HUES6 (cell line): ENCODE data around the gene GATD1.
A peak's percentile ranks its signal among the peaks of the same experiment; 100 is the strongest.

Experiments
- H3K27ac ChIP-seq: 2 replicates; pipeline ENCODE4 v1.7.0; 2013; ENCODE audit warnings: low read depth, mild to moderate bottlenecking, low read length, inconsistent platforms
- H3K27me3 ChIP-seq: 2 replicates; pipeline ENCODE4 v1.6.1; 2013; ENCODE audit warnings: low read length; ENCODE audit not compliant: control insufficient read depth, insufficient read depth
- H3K36me3 ChIP-seq: 2 replicates; pipeline ENCODE4 v1.6.1; 2013; ENCODE audit warnings: low read length; ENCODE audit not compliant: control insufficient read depth, insufficient read depth
- H3K4me1 ChIP-seq: 2 replicates; pipeline ENCODE4 v1.6.1; 2013; ENCODE audit warnings: low read length; ENCODE audit not compliant: control insufficient read depth, insufficient read depth
- H3K4me3 ChIP-seq: 2 replicates; pipeline ENCODE4 v1.5.1; 2013; ENCODE audit warnings: low read depth, low read length
- H3K9ac ChIP-seq: one replicate; pipeline ENCODE4 v1.6.1; 2013; ENCODE audit warnings: mild to moderate bottlenecking, low read length
- H3K9me3 ChIP-seq: 2 replicates; pipeline ENCODE4 v1.6.1; 2013; ENCODE audit warnings: low read depth, low read length; ENCODE audit not compliant: control insufficient read depth, insufficient read depth

Gene GATD1

GRCh38 chr11:765025-765801 is 12.1 kb downstream of the GATD1 start:
- Histone ChIP-seq H3K27me3 (no peaks in the 10 kb centered on the region), H3K9me3 (no peaks in the 10 kb centered on the region), H3K36me3 (peaks cover 73% of the 10 kb centered on the region), H3K27ac (no peak overlapping the region), H3K9ac (no peak overlapping the region), H3K4me1 (peaks cover 14% of the 10 kb centered on the region), H3K4me3 (no peak overlapping the region)

- Histone ChIP-seq H3K27me3 (no peaks in the 10 kb centered on the region), H3K9ac (no peak overlapping the region), H3K4me3 (no peak overlapping the region), H3K36me3 (peaks cover 75% of the 10 kb centered on the region), H3K27ac (no peak overlapping the region), H3K9me3 (no peaks in the 10 kb centered on the region), H3K4me1 (peaks cover 14% of the 10 kb centered on the region)
These were observed 12.8 kb downstream of the GATD1 start for GRCh38 chr11:764322-765024.

- no peaks in the 10 kb centered on the region for H3K27me3 ChIP-seq
- H3K9ac ChIP-seq: peak overlapping the region; percentile 15
- H3K36me3 ChIP-seq: peaks cover 82% of the 10 kb centered on the region
- no peaks in the 10 kb centered on the region for H3K9me3 ChIP-seq
- peaks cover 14% of the 10 kb centered on the region for H3K4me1 ChIP-seq
- no peak overlapping the region for H3K27ac ChIP-seq
- H3K4me3 ChIP-seq: no peak overlapping the region
These were observed 13.6 kb downstream of the GATD1 start for GRCh38 chr11:763549-764321.

- Histone ChIP-seq H3K27me3 (no peaks in the 10 kb centered on the region), H3K4me1 (peaks cover 14% of the 10 kb centered on the region), H3K9ac (peak overlapping the region; percentile 15), H3K9me3 (no peaks in the 10 kb centered on the region), H3K4me3 (no peak overlapping the region), H3K36me3 (peaks cover 83% of the 10 kb centered on the region), H3K27ac (no peak overlapping the region)
These were observed 14.2 kb downstream of the GATD1 start for GRCh38 chr11:763073-763463.

GRCh38 chr11:762421-763072 is 14.7 kb downstream of the GATD1 start:
- Histone ChIP-seq H3K9me3 (no peaks in the 10 kb centered on the region), H3K9ac (peak overlapping the region; percentile 49), H3K27me3 (no peaks in the 10 kb centered on the region), H3K4me1 (peaks cover 14% of the 10 kb centered on the region), H3K27ac (peak overlapping the region; percentile 39; the same call in 1 of the 2 replicates), H3K4me3 (no peak overlapping the region), H3K36me3 (peaks cover 85% of the 10 kb centered on the region)

GRCh38 chr11:761526-762108 is 15.7 kb downstream of the GATD1 start:
- Histone ChIP-seq H3K4me3 (no peak overlapping the region), H3K9me3 (no peaks in the 10 kb centered on the region), H3K4me1 (peaks cover 14% of the 10 kb centered on the region), H3K9ac (no peak overlapping the region), H3K36me3 (peaks cover 85% of the 10 kb centered on the region), H3K27ac (no peak overlapping the region), H3K27me3 (no peaks in the 10 kb centered on the region)

- Histone ChIP-seq H3K27me3 (no peaks in the 10 kb centered on the region), H3K4me3 (no peak overlapping the region), H3K9me3 (no peaks in the 10 kb centered on the region), H3K4me1 (peaks cover 14% of the 10 kb centered on the region), H3K36me3 (peaks cover 87% of the 10 kb centered on the region), H3K27ac (no peak overlapping the region), H3K9ac (no peak overlapping the region)
These were observed 17.1 kb downstream of the GATD1 start for GRCh38 chr11:760236-760635.

- Histone ChIP-seq H3K9me3 (no peaks in the 10 kb centered on the region), H3K4me1 (peaks cover 17% of the 10 kb centered on the region), H3K27me3 (no peaks in the 10 kb centered on the region), H3K27ac (no peak overlapping the region), H3K4me3 (no peak overlapping the region), H3K9ac (no peak overlapping the region), H3K36me3 (peaks cover 20% of the 10 kb centered on the region)
These were observed 27.6 kb downstream of the GATD1 start for GRCh38 chr11:749731-750130.

GRCh38 chr11:748007-748359 is 29.3 kb downstream of the GATD1 start:
- Histone ChIP-seq H3K9me3 (no peaks in the 10 kb centered on the region), H3K9ac (peak overlapping the region; percentile 90), H3K27ac (peak overlapping the region; percentile 88), H3K27me3 (no peaks in the 10 kb centered on the region), H3K36me3 (peaks cover 20% of the 10 kb centered on the region), H3K4me1 (peaks cover 21% of the 10 kb centered on the region), H3K4me3 (peak overlapping the region; percentile 84)

GRCh38 chr11:747158-748006 is 29.9 kb downstream of the GATD1 start, which contains the start of gene TALDO1:
TSS of gene TALDO1 (plus strand) at chr11:747464. CDS start at chr11:747482, 18 bp downstream.
- no peaks in the 10 kb centered on the region for H3K27me3 ChIP-seq
- peaks cover 15% of the 10 kb centered on the region for H3K36me3 ChIP-seq
- peak within 1 kb of the TSS; percentile 88 for H3K27ac ChIP-seq
- peak within 1 kb of the TSS; percentile 84 for H3K4me3 ChIP-seq
- peak within 1 kb of the TSS; percentile 92 for H3K9ac ChIP-seq
- H3K9me3 ChIP-seq: no peaks in the 10 kb centered on the region
- peaks cover 21% of the 10 kb centered on the region for H3K4me1 ChIP-seq
